Measurements from ENCODE around the gene PRPS2.

The PRPS2 gene

DNA sequence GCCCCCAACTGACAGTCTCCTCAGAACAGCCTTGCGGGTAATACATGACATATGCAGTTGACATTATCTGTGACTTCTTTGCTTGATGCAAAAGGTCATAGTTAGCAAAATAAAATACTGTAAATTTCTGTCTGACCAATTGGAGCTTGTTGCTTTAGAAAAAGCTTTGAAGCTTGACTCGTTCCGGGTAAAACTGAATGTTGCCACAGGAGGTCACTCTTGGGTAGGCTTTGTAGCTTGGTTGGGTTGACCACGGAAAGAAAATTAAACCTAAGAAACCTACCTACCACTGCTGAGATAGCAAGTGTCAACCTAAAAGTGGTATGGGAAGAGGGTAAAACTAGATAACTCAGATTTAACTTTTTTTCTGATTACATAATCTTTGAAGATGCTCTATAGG is 23.2 kb downstream of the PRPS2 start:
- no peak for DNase-seq (ENCODE audit: low read depth in 2 of 2)

DNA sequence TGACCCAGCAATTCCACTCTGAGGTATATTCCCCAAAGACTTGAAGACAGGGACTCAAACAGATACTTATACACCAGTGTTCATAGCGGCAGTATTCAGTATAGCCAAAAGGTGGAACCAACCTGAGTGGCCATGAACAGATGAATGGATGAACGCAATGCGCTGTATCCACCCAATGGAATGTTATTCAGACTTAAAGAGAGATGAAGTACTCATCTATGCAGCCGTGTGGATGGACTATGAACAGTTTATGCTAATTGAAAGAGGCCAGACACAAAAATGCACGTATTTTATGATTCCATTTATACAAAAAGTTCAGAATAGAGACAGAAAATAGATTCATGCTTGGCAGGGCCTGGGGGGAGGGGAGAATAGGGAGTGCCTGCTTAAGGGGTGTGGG is 26.3 kb downstream of the PRPS2 start:
- DNase-seq (ENCODE audit: low read depth in 2 of 2): no peak

DNA sequence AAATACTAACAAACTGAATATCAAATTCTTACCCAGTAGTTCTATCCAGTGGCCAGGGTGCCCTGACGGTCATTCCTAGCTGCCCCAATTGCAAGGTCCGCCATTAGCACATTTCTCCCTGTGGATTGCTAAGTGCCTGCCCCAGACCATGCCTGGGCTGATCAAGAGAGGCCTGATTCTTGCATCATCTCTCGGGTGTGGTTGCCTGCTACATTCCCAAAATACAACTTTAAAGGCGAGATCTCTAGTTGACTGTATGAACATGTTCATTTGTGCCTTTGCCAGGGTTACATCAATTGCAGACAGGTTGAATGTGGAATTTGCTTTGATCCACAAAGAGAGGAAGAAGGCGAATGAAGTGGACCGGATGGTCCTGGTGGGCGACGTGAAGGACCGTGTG is 28.0 kb downstream of the PRPS2 start:
- no peak for DNase-seq (ENCODE audit: low read depth in 2 of 2)

DNA sequence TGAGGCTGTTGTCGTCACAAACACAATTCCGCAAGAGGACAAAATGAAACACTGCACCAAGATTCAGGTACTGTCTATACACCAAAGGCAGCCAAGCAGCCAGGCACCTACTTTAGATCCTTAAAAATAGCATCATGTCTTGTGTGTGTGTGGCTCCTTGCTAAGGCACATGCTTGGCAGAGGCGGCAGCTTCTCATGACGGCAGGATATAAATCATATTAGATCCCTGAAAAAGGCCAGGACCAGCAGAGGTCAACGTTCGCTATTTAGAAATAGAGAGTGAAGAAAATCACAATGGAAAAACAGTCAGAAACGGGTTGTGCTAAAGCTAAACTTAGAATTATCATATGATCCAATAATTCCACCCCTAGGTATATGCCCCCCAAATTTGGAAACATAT is 29.5 kb downstream of the PRPS2 start:
- no peak for DNase-seq (ENCODE audit: low read depth in 2 of 2)

DNA sequence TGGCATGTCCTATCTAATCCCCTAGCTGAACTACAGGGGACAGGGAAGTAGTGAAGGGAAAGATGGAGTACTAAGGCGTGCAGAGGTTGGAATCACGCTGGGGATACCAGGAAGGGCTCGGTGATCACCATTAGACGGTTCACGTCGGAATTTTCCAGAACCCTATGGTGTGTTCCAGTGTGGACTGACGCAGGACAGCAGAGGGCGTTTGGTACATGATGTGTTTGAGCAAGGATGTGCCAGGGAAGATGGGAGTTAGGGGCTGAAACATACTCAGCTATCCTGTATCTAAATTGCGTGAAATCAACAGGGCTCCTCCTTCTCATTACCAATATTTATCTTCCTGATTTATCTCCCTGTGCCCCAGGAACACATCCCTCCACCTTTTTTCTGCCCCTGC is 33.7 kb downstream of the PRPS2 start:
- no peak for DNase-seq (ENCODE audit: low read depth in 2 of 2)

DNA sequence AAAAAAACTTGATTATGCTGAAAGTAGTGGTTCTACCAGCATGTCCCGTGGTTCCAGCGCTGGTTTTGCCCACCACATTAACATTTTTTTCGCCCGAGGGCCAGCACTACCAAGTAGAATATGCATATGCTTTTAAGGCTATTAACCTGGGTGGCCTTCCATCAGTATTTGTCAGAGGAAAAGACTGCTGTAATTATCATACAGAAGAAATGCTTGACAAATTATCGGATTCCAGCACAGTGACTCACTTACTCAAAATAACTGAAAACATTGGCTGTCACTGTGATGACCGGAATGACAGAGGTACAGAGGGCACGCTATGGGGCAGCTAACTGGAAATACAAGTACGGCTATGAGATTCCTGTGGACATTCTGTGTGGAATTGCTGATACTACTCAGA is 34.6 kb downstream of the PRPS2 start:
- DNase-seq (ENCODE audit: low read depth in 2 of 2): no peak

DNA sequence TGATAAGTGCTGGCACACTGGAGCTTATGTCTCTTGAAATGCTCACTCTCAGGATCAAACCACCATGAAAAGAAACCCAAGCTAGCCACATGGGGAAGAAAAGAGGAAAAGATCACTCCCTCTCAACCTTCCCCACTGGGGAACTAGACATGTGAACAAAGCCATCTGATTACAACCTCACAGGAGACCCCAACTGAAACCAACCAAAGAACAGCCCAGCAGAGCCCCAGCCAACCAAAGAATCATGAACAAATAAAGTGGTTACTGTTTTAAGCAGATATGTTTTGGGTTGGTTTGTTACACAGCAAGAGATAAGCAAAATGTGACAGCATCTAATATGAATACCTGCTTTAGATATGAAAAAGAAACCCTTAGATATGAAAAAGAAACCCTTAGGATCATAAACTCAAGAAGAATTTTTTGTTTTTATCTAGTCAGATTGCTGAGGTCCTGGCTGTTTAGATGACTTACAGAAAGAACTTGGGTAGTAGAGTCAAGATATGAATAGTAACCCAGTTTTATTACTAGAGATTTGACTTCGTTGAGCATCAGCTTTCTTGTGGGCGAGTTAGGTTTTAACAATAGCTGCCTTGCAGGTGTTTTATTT is 52.0 kb downstream of the PRPS2 start:
- no peak for DNase-seq (ENCODE audit: low read depth in 2 of 2)

DNA sequence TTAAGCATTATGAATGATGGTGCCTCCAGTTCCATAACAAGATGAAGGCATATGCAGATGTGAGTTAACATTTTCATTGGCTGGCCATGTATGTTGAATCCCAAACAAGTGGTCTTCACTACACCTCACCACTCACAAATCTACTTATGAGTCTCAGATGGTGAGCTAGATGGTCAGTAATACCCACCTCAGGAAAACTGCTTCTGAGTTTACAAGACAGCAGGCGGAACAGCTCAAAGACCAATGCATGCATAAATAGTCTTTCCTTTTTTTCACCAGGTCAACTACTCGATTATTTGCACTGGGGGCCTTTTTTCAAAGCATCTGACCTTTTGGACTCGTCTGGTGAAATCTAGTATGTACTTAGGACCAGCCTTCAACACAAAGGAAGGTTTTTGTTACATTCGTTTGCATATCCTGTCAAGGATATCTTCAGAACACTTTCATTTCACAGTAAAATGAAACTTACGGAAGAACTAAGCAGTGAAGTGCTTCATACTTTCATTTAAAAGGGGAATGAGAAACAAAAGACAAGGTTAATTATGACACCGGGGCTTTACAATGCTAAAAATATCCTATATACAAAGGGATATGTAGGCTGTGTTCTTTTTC is 52.6 kb downstream of the PRPS2 start:
- no peak for DNase-seq (ENCODE audit: low read depth in 2 of 2)

DNA sequence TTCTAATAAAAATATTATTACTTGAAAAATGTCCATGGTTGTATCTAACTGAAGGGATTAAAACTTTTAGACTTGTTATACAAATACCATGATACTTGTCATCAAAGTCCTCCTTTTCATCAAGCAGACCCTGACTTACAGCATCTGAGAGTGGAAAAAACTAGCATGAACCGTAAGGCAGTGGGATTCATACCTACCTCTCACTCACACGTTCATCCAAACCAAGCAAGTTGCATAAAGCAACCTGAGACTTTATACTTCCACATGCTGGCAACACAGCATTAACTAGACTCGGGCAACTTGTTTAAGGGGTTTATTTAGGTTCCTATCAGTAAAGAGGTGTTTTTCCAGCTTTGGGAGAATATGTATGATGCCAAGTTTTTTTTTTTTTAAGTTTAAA is 53.1 kb downstream of the PRPS2 start:
- DNase-seq (ENCODE audit: low read depth in 2 of 2): no peak

DNA sequence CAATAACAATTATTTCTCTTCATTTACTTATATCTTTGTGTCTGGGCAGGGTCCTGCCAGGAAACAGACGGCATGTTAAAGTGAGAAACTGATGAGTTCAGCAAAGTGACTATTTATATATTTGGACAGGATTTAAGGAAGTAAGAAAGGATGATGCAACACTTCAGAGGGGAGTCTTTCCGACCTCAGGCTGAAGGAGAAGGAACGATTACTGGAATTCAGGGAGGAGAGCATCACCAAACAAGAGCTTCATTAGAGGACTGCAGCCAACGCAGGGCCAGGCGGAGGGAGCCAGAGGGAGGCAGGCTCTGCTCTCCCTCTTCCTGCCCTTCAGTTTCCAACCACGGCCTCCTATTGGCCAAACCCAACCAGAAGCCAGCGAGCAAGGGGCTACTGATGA is 74.1 kb downstream of the PRPS2 start:
- no peak for DNase-seq (ENCODE audit: low read depth in 2 of 2)

DNA sequence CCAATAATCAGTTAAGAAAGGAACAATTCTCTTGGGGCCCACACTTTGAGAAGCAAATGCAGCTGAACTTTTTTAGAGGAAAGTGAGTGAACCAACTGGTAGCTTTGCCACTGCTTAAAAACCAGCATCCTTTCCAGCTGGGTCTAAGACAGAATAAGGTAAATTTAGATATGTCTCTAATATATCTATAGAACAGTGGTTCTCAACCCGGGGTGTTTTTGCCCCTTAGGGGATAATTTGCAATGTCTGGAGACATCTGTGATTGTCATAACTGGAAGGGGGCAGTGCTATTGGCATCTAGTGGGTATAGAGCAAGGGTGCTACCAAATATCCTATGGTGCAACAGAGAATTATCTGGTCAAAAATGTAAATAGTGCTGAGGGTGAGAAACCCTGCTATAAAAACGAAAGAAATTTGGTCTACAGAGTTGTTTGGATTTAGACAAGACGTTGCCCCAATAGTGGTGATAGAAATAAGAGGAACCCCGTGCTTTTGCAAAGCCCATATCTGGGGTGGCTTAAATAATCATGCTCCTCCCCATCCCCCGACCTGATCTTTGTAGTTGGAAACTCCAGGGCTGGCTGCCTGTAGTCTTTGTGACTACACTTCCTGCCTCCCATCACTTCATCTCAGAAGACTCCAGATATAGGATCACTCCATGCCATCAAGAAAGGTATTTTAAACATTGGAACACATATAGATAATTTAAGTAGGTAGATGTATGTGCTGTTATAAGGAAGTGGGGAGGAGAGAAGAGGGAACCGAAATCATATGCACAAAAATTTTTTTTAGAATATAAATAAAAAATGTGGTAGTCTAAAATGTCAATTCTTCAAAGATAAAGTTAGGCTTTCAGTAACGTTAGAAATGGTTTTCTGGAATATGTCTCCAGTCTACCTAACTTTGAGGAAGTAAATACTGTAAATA is 75.5 kb downstream of the PRPS2 start, which contains the start of gene TLR7:
Gene TLR7 (plus strand): TSS at position 622 of the 927 bp plus-strand sequence. CDS start 507 bp downstream, outside the sequence.
- no peak for DNase-seq (ENCODE audit: low read depth in 2 of 2)

DNA sequence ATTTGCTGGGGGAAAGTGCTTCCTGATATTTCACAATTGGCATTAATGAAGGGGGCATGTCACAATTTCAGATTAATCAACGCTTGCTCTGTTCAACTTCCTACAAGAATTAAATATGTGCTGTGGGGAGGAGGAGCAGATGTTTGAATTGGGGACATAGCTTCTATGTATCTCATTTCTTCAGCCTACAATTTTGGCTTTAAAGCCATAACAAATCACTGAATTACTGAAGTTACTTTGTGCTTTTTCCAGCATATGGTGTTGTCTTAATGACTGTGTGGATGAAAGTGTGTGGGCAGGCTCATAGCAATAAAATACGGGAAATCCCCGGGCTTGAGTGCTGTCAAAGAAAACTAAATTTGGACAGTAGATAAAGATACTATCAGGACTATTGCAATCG is 76.5 kb downstream of the PRPS2 start:
- DNase-seq (ENCODE audit: low read depth in 2 of 2): no peak

DNA sequence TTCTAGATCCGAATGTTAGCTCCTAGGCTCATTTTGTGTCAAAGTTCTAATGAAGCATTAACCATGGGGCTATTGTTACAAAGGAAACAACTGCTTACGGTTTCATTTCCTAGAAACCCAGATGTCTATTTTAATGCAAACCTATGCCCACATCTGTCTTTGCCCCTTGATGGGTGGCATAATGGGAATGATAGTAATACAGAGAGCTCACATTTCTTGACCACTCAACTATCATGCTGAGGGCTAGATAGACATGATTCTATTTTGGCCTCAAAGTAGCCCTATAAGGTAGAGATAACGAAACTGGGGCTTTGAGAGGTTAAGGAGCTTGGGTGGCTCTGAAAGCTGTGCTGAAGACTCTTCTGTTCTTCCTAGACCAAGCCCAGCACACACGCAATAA is 77.5 kb downstream of the PRPS2 start:
- no peak for DNase-seq (ENCODE audit: low read depth in 2 of 2)

DNA sequence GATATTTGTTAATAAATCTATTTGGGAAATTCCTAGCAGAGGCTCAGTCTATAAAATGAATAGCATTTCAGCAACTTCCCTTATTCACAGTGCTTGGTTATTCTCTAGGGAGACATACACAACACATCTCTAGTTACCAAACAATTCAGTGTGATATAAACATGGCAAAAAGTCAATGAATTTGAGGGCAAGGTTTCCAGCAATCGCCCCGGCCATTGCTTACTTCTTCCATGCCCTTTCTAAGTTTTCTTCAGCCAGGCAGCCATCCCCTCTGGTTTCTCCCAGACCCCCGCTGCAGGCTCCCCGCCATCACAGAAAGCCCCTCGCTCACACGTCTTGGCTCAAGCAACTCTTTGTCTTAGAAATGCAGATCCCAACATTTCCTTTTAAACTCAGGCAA is 80.0 kb downstream of the PRPS2 start:
- DNase-seq (ENCODE audit: low read depth in 2 of 2): no peak

DNA sequence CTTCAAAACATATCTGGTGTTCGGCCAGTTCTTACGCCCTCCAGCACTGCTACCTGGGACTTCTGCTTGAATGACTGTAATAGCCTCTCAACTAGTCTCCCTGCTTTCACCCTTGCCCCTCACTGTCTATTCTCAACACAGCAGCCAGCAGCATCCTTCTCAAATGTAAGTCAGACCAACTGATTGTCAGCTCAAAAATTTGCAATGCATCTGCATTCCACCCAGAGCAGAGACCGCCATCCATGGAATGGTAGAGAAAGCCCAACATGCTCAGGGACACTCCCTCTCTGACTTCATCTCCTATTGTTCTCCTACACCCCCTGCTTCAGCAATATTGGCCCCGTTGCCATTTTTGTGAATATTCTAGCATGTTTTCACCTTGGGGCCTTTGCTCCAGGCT is 81.5 kb downstream of the PRPS2 start:
- no peak for DNase-seq (ENCODE audit: low read depth in 2 of 2)

Measured in stimulated activated CD8-positive, alpha-beta memory T cell treated with anti-CD3 and anti-CD28 coated beads, Interleukin-7, amount 100 ng/mL, for 4 hours (primary cell).